A673 (cell line): ENCODE data around the gene PSENEN.

Source experiments
- CTCF ChIP-seq: fragments of 300-800, 200-600 bp; sonication (generic); conservative IDR thresholded peaks from 2 replicates; pipeline ENCODE4 v1.5.1; 2017; ENCODE audit warnings: low read depth, mild to moderate bottlenecking, antibody characterized with exemption, low read length, moderate library complexity, mixed read lengths
- EZH2 ChIP-seq: fragments of 200-600 bp; sonication (generic); IDR thresholded peaks from 2 replicates; pipeline ENCODE4 v1.6.1; 2017; ENCODE audit warnings: borderline replicate concordance, low read depth, mild to moderate bottlenecking, mixed read lengths, antibody characterized with exemption, low read length; ENCODE audit not compliant: poor library complexity, severe bottlenecking

GRCh38 chr19:35741203-35741515, 4.3 kb upstream of the PSENEN start:
- TF ChIP-seq CTCF (no peak), EZH2 (no peak)
